ENCODE measurements around the gene PRTFDC1. TPM values are rescaled to one million over a fixed set of nuclear protein-coding genes. Genes with fewer than 3 reads are reported as not detected.

The PRTFDC1 gene
- total and polyA plus RNA-seq, 2 of the 13 experiments (the other 11 are each of a cell fraction or from before 2014, with no cell fraction given): not detected

DNA sequence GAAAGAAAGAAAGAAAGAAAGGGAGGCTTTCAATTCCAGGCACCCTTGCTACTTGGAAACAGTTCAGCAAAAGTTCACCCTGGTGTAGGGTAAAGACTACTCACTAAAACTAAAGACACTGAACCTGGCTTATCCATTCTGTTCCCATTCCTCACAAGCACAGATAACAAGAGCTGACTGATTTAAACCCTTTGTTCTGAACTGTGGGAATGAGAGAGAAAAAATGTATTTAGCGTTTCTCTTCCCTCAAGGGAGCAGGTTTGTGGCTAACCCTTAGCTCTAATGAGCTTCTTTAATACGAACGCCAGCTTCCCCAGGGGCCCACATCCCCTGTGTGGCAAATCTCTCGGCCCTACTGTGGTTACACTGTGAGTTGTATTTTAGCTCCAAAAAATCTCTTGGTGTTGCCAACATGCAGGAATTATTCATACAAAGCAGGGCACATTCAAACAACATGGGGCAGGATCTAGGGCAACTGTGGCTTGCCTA is 23.3 kb downstream of the PRTFDC1 start (continued):
- TF ChIP-seq TFDP2 (CRISPR knock-in tag; IDR thresholded peaks at IDR 0.05): no peak
- no peak for TF ChIP-seq ZNF160 (CRISPR knock-in tag; IDR thresholded peaks at IDR 0.05)
- no peak for TF ChIP-seq NFATC3 (CRISPR knock-in tag; IDR thresholded peaks at IDR 0.05)

GRCh38 chr10:24928163-24928562 is 24.2 kb downstream of the PRTFDC1 start:
- CTCF ChIA-PET (ENCODE audit: low intra/inter-chr PET ratio, low total read pairs): no interaction called here
- intact Hi-C loops (cut with micrococcal nuclease; ENCODE audit: unreplicated experiment) (no loop called here), in situ Hi-C loops (cut with HindIII; ENCODE audit: extremely low pct_ligation_motif_present, low pct_unique_long_range_greater_than_20kb) (no loop called here)
- ATAC-seq (no peak), DNase-seq (ENCODE audit: low spot score) (no peak), FAIRE-seq (no peak)
- H3K4me2 ChIP-seq (ENCODE audit: low read depth, low read length): no peak overlapping the region
- no peak overlapping the region for H3K4me3 ChIP-seq (replicated peaks in 1 of 3; ENCODE audit: insufficient read depth in 1 of 3, low read depth in 2 of 3, low read length in 3 of 3)
- H3K27me3 ChIP-seq (ENCODE audit: control insufficient read depth in 1 of 2, insufficient read depth in 2 of 2, low read length in 2 of 2): no peaks in the 10 kb centered on the region; a peak in 1 of 5 replicates
- H4K20me1 ChIP-seq (ENCODE audit: insufficient read depth, low read length): no peaks in the 10 kb centered on the region
- no peak overlapping the region for H3K27ac ChIP-seq (ENCODE audit: extremely low read length, insufficient read depth, low read length)
- WGBS (ENCODE audit: low lambda C conversion rate): 54% methylated on average over 3 of the region's 3 CpGs
- no peak overlapping the region for H3K9ac ChIP-seq (ENCODE audit: insufficient read depth, low read depth, low read length)
- POLR2A ChIA-PET: no interaction called here
- H3K79me2 ChIP-seq (ENCODE audit: insufficient read depth, low read length): no peaks in the 10 kb centered on the region
- H2AFZ ChIP-seq (ENCODE audit: low read length): no peak overlapping the region
- no peaks in the 10 kb centered on the region for H3K9me3 ChIP-seq (ENCODE audit: low read length)
- H3K4me1 ChIP-seq (ENCODE audit: insufficient read depth, low read length): no peaks in the 10 kb centered on the region
- H3K36me3 ChIP-seq (replicated peaks in 1 of 2; ENCODE audit: control insufficient read depth in 1 of 2, insufficient read depth in 2 of 2, low read length in 2 of 2): no peaks in the 10 kb centered on the region
- no TSS peak for BruUV-seq (replicated peaks)
- TF ChIP-seq TCF12 (IDR thresholded peaks at IDR 0.05): no peak
- no peak for TF ChIP-seq TCF12 (CRISPR knock-in tag; IDR thresholded peaks at IDR 0.05)
- no peak for TF ChIP-seq SNAI1 (CRISPR knock-in tag; IDR thresholded peaks at IDR 0.05; ENCODE audit: borderline replicate concordance)
- TF ChIP-seq GABPB1 (CRISPR knock-in tag; IDR thresholded peaks at IDR 0.05): no peak
- TF ChIP-seq KDM5B (CRISPR knock-in tag; IDR thresholded peaks at IDR 0.05; ENCODE audit: borderline replicate concordance): no peak
- no peak for TF ChIP-seq ZNF678 (CRISPR knock-in tag; IDR thresholded peaks at IDR 0.05)
- no peak for TF ChIP-seq TERF1 (CRISPR knock-in tag; IDR thresholded peaks at IDR 0.05)
- TF ChIP-seq SMC3 (IDR thresholded peaks at IDR 0.05; ENCODE audit: low read length): no peak
- TF ChIP-seq, protein P1, sequence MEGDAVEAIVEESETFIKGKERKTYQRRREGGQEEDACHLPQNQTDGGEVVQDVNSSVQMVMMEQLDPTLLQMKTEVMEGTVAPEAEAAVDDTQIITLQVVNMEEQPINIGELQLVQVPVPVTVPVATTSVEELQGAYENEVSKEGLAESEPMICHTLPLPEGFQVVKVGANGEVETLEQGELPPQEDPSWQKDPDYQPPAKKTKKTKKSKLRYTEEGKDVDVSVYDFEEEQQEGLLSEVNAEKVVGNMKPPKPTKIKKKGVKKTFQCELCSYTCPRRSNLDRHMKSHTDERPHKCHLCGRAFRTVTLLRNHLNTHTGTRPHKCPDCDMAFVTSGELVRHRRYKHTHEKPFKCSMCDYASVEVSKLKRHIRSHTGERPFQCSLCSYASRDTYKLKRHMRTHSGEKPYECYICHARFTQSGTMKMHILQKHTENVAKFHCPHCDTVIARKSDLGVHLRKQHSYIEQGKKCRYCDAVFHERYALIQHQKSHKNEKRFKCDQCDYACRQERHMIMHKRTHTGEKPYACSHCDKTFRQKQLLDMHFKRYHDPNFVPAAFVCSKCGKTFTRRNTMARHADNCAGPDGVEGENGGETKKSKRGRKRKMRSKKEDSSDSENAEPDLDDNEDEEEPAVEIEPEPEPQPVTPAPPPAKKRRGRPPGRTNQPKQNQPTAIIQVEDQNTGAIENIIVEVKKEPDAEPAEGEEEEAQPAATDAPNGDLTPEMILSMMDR (CRISPR knock-in tag; IDR thresholded peaks at IDR 0.05): no peak
- no peak for TF ChIP-seq HNF4A (CRISPR knock-in tag; IDR thresholded peaks at IDR 0.05)
- TF ChIP-seq NR2F6 (IDR thresholded peaks at IDR 0.05): no peak
- no peak for TF ChIP-seq NR2F6 (CRISPR knock-in tag; IDR thresholded peaks at IDR 0.05)
- no peak for TF ChIP-seq PHF5A (CRISPR knock-in tag; IDR thresholded peaks at IDR 0.05; ENCODE audit: low read depth, unreplicated experiment)
- no peak for TF ChIP-seq ETS1 (CRISPR knock-in tag; IDR thresholded peaks at IDR 0.05)
- TF ChIP-seq ZNF703 (CRISPR knock-in tag; IDR thresholded peaks at IDR 0.05; ENCODE audit: borderline replicate concordance): no peak
